Tibial nerve (tissue), 4 donors: ENCODE results near the gene CRYBG1.

Experiments
- CTCF ChIP-seq, 5 experiments: fragments of 200-600 bp in 3 of 5; fragments of 450-650 bp in 2 of 5; sonication (generic) in 3 of 5; IDR thresholded peaks; one replicate each; pipeline ENCODE4 v1.5.1; 2016 to 2019; ENCODE audit warnings: antibody characterized with exemption in 5 of 5, mild to moderate bottlenecking in 3 of 5, moderate library complexity in 2 of 5
- EP300 ChIP-seq, 2 donors: sonication (generic); formaldehyde crosslinking; IDR thresholded peaks; one replicate each; pipeline ENCODE4 v1.6.1; 2017; ENCODE audit warnings: antibody characterized with exemption in 2 of 2, mild to moderate bottlenecking in 1 of 2
- POLR2A ChIP-seq, 2 donors: fragments of 450-650 bp; IDR thresholded peaks; one replicate each; pipeline ENCODE4 v1.6.1; 2017; ENCODE audit warnings: antibody characterized with exemption in 2 of 2, mild to moderate bottlenecking in 2 of 2, moderate library complexity in 2 of 2

DNA sequence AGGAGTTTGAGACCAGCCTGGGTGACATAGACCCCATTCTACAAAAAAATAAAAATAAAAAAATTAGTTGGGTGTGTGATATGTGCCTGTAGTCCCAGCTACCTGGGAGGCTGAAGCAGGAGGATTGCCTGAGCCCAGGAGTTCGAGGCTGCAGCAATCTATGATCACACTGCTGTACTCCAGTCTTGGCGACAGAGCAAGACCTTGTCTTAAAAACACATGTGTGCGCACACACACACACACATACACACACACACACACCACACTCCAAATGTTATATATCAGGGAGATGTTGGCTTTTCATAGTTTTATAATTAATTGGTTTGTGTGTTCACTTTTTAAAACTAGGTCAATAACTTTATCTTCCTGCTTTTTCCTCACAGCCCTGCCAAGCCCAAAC, 158.2 kb downstream of the CRYBG1 start:
- no peak for TF ChIP-seq CTCF (IDR thresholded peaks at IDR 0.05)
- TF ChIP-seq POLR2A (IDR thresholded peaks at IDR 0.05): no peak
- TF ChIP-seq EP300 (IDR thresholded peaks at IDR 0.05): no peak
